Activated CD4-positive, alpha-beta T cell treated with anti-CD3 and anti-CD28 coated beads, Interleukin-2, amount 10 ng/mL, durations not matched to agents 7 days and 5 days (primary cell): Measurements from ENCODE around the gene TFF3. TPM values are rescaled to one million over a fixed set of nuclear protein-coding genes. Genes with fewer than 3 reads are reported as not detected.

Experiments used
- CTCF ChIA-PET: fragments of 350-600 bp; sonication (Branson Sonifier 250); formaldehyde crosslinking; loops from one replicate; lab custom pipeline; 2021; ENCODE audit warnings: antibody characterized with exemption; lab: Charles Lee
- POLR2A ChIA-PET: fragments of 350-600 bp; sonication (Branson Sonifier 250); formaldehyde crosslinking; loops from one replicate; lab custom pipeline; 2021; ENCODE audit warnings: antibody characterized with exemption; lab: Charles Lee
- DNase-seq: peaks from one replicate; pipeline ENCODE4 v3.0.0-alpha.2; 2020
- H3K27ac Mint-ChIP-seq: one replicate; pipeline ENCODE4 v1.8.0; 2021; ENCODE audit warnings: mild to moderate bottlenecking, moderate library complexity, mixed read lengths
- H3K27me3 Mint-ChIP-seq: one replicate; pipeline ENCODE4 v1.8.0; 2021; ENCODE audit warnings: mixed read lengths
- H3K36me3 Mint-ChIP-seq: one replicate; pipeline ENCODE4 v1.8.0; 2021; ENCODE audit warnings: low read depth, mixed read lengths
- H3K4me1 Mint-ChIP-seq: one replicate; pipeline ENCODE4 v1.8.0; 2021; ENCODE audit warnings: mixed read lengths
- H3K4me3 Mint-ChIP-seq: one replicate; pipeline ENCODE4 v1.8.0; 2021; ENCODE audit warnings: mild to moderate bottlenecking, moderate library complexity, mixed read lengths
- H3K9me3 Mint-ChIP-seq: one replicate; pipeline ENCODE4 v1.8.0; 2021; ENCODE audit warnings: mixed read lengths
- total RNA-seq, 2 experiments: library from RNA; stranded (reverse); gene quantifications; one replicate each; pipeline ENCODE4 v1.2.3, GENCODE V29; 2021

Gene TFF3
- total RNA-seq, 2 experiments from 2014 or later, result not detected

GRCh38 chr21:42272984-42273600 lies 42.1 kb downstream of the TFF3 start:
- ChIA-PET POLR2A (no interaction called here), CTCF (interaction anchor here (0.8 to 2.0 kb wide), 3 partner anchors 10 to 14 kb away, joined by 3 to 6 read pairs (median 5); no protein-coding TSS in a partner anchor)
- no peak overlapping the region for H3K27ac Mint-ChIP-seq
- DNase-seq, result no peak
- H3K36me3 Mint-ChIP-seq, result no peaks in the 10 kb centered on the region
- H3K4me3 Mint-ChIP-seq, result no peak overlapping the region
- no peaks in the 10 kb centered on the region for H3K27me3 Mint-ChIP-seq
- no peaks in the 10 kb centered on the region for H3K9me3 Mint-ChIP-seq
- H3K4me1 Mint-ChIP-seq, result peaks cover 17% of the 10 kb centered on the region

- Mint-ChIP-seq H3K27ac (no peak overlapping the region), H3K36me3 (no peaks in the 10 kb centered on the region), H3K4me1 (peaks cover 25% of the 10 kb centered on the region), H3K4me3 (no peak overlapping the region), H3K27me3 (no peaks in the 10 kb centered on the region), H3K9me3 (no peaks in the 10 kb centered on the region)
- CTCF ChIA-PET, result interaction anchor here (0.8 to 1.9 kb wide), 5 partner anchors 9 to 127 kb away, joined by 3 to 5 read pairs (median 3); no protein-coding TSS in a partner anchor
- POLR2A ChIA-PET, result interaction anchor here (0.7 kb wide), 1 partner anchor 345 kb away, joined by 3 read pairs; no protein-coding TSS in a partner anchor
- no peak for DNase-seq
Measured at GRCh38 chr21:42272109-42272962, 42.9 kb downstream of the TFF3 start.

GRCh38 chr21:42271065-42271464 lies 44.1 kb downstream of the TFF3 start:
- Mint-ChIP-seq H3K27ac (no peak overlapping the region), H3K36me3 (peaks cover 1% of the 10 kb centered on the region), H3K9me3 (no peaks in the 10 kb centered on the region), H3K27me3 (no peaks in the 10 kb centered on the region), H3K4me3 (no peak overlapping the region), H3K4me1 (peaks cover 34% of the 10 kb centered on the region)
- CTCF ChIA-PET, result interaction anchor here (0.9 to 2.5 kb wide), 7 partner anchors 8 to 126 kb away, joined by 3 to 13 read pairs (median 4); no protein-coding TSS in a partner anchor
- no peak for DNase-seq
- POLR2A ChIA-PET, result no interaction called here

- no peaks in the 10 kb centered on the region for H3K9me3 Mint-ChIP-seq
- no peak for DNase-seq
- H3K4me3 Mint-ChIP-seq, result no peak overlapping the region
- H3K27me3 Mint-ChIP-seq, result no peaks in the 10 kb centered on the region
- H3K27ac Mint-ChIP-seq, result peak overlapping the region; percentile 87
- POLR2A ChIA-PET, result interaction anchor here (0.6 kb wide), 1 partner anchor 192 kb away, joined by 3 read pairs; no protein-coding TSS in a partner anchor
- CTCF ChIA-PET, result interaction anchor here (0.6 to 2.5 kb wide), 7 partner anchors 11 to 123 kb away, joined by 3 to 13 read pairs (median 4); no protein-coding TSS in a partner anchor
- H3K4me1 Mint-ChIP-seq, result peaks cover 36% of the 10 kb centered on the region
- H3K36me3 Mint-ChIP-seq, result peaks cover 1% of the 10 kb centered on the region
Measured at GRCh38 chr21:42269386-42269785, 45.8 kb downstream of the TFF3 start.

- H3K27ac Mint-ChIP-seq, result peak overlapping the region; percentile 84
- H3K4me3 Mint-ChIP-seq, result no peak overlapping the region
- DNase-seq, result no peak
- POLR2A ChIA-PET, result no interaction called here
- peaks cover 37% of the 10 kb centered on the region for H3K4me1 Mint-ChIP-seq
- no peaks in the 10 kb centered on the region for H3K9me3 Mint-ChIP-seq
- CTCF ChIA-PET, result no interaction called here
- H3K27me3 Mint-ChIP-seq, result no peaks in the 10 kb centered on the region
- peaks cover 1% of the 10 kb centered on the region for H3K36me3 Mint-ChIP-seq
Measured at GRCh38 chr21:42266971-42267556, 48.1 kb downstream of the TFF3 start.

GRCh38 chr21:42265231-42265812 lies 49.9 kb downstream of the TFF3 start:
- H3K4me3 Mint-ChIP-seq, result no peak overlapping the region
- peaks cover 37% of the 10 kb centered on the region for H3K4me1 Mint-ChIP-seq
- no peak for DNase-seq
- peaks cover 1% of the 10 kb centered on the region for H3K36me3 Mint-ChIP-seq
- H3K27ac Mint-ChIP-seq, result no peak overlapping the region
- no peaks in the 10 kb centered on the region for H3K27me3 Mint-ChIP-seq
- no peaks in the 10 kb centered on the region for H3K9me3 Mint-ChIP-seq
- POLR2A ChIA-PET, result no interaction called here
- CTCF ChIA-PET, result interaction anchor here (0.9 kb wide), 1 partner anchor 125 kb away, joined by 4 read pairs; no protein-coding TSS in a partner anchor

- H3K36me3 Mint-ChIP-seq, result peaks cover 1% of the 10 kb centered on the region
- no peak overlapping the region for H3K4me3 Mint-ChIP-seq
- no peaks in the 10 kb centered on the region for H3K27me3 Mint-ChIP-seq
- no peak for DNase-seq
- no peaks in the 10 kb centered on the region for H3K9me3 Mint-ChIP-seq
- ChIA-PET CTCF (no interaction called here), POLR2A (no interaction called here)
- H3K27ac Mint-ChIP-seq, result no peak overlapping the region
- peaks cover 34% of the 10 kb centered on the region for H3K4me1 Mint-ChIP-seq
Measured at GRCh38 chr21:42264245-42265195, 50.7 kb downstream of the TFF3 start.

GRCh38 chr21:42263591-42264131 lies 51.5 kb downstream of the TFF3 start:
- Mint-ChIP-seq H3K4me3 (no peak overlapping the region), H3K27ac (peak overlapping the region; percentile 69), H3K36me3 (peaks cover 1% of the 10 kb centered on the region), H3K27me3 (no peaks in the 10 kb centered on the region), H3K9me3 (no peaks in the 10 kb centered on the region), H3K4me1 (peaks cover 26% of the 10 kb centered on the region)
- POLR2A ChIA-PET, result no interaction called here
- DNase-seq, result no peak
- CTCF ChIA-PET, result interaction anchor here (1.0 to 2.3 kb wide), 2 partner anchors 8 to 11 kb away, joined by 3 to 5 read pairs; no protein-coding TSS in a partner anchor

- Mint-ChIP-seq H3K27ac (no peak overlapping the region), H3K4me3 (no peak overlapping the region), H3K36me3 (peaks cover 1% of the 10 kb centered on the region), H3K9me3 (no peaks in the 10 kb centered on the region), H3K4me1 (peaks cover 23% of the 10 kb centered on the region), H3K27me3 (no peaks in the 10 kb centered on the region)
- POLR2A ChIA-PET, result no interaction called here
- no peak for DNase-seq
- CTCF ChIA-PET, result interaction anchor here (1.0 to 2.3 kb wide), 3 partner anchors 9 to 11 kb away, joined by 3 to 5 read pairs (median 3); no protein-coding TSS in a partner anchor
Measured at GRCh38 chr21:42262831-42263231, 52.4 kb downstream of the TFF3 start.

- Mint-ChIP-seq H3K27me3 (no peaks in the 10 kb centered on the region), H3K9me3 (no peaks in the 10 kb centered on the region), H3K4me1 (peaks cover 12% of the 10 kb centered on the region), H3K4me3 (no peak overlapping the region), H3K27ac (no peak overlapping the region), H3K36me3 (no peaks in the 10 kb centered on the region)
- CTCF ChIA-PET, result interaction anchor here (0.7 to 4.0 kb wide), 5 partner anchors 9 to 115 kb away, joined by 3 to 52 read pairs (median 3); no protein-coding TSS in a partner anchor
- POLR2A ChIA-PET, result no interaction called here
- no peak for DNase-seq
Measured at GRCh38 chr21:42261829-42262200, 53.4 kb downstream of the TFF3 start.
